Superior temporal gyrus (tissue), 1 donor: Measurements from ENCODE around the gene FGGY.
"Not testable (repeated sequence)": the region's sequence is repeated elsewhere in the genome, so short reads cannot be mapped to it uniquely, and the experiment has no call there.

ENCODE experiments used
- DNase-seq: peaks from one replicate; pipeline ENCODE4 v3.0.0-alpha.2; 2016; ENCODE audit errors: extremely low spot score

FGGY gene

GRCh38 chr1:59733443-59734141 lies 436.7 kb downstream of the FGGY start:
- DNase-seq, result no peak

- DNase-seq, result not testable (repeated sequence)
These were observed 439.0 kb downstream of the FGGY start for GRCh38 chr1:59735927-59736326.

GRCh38 chr1:59736744-59737143 lies 439.9 kb downstream of the FGGY start:
- no peak for DNase-seq

GRCh38 chr1:59737638-59738037 lies 440.7 kb downstream of the FGGY start:
- DNase-seq, result no peak

- DNase-seq, result no peak
These were observed 441.3 kb downstream of the FGGY start for GRCh38 chr1:59738152-59738551.

- no peak for DNase-seq
These were observed 441.7 kb downstream of the FGGY start for GRCh38 chr1:59738591-59739015.

GRCh38 chr1:59739111-59739510 lies 442.2 kb downstream of the FGGY start:
- no peak for DNase-seq

- DNase-seq, result no peak
These were observed 445.6 kb downstream of the FGGY start for GRCh38 chr1:59742526-59742925.

GRCh38 chr1:59743324-59744091 lies 446.6 kb downstream of the FGGY start:
- no peak for DNase-seq

- DNase-seq, result no peak
These were observed 450.6 kb downstream of the FGGY start for GRCh38 chr1:59747420-59748024.

GRCh38 chr1:59748123-59748522 lies 451.2 kb downstream of the FGGY start:
- no peak for DNase-seq

GRCh38 chr1:59750328-59751003 lies 453.6 kb downstream of the FGGY start:
- DNase-seq, result no peak

- no peak for DNase-seq
These were observed 454.1 kb downstream of the FGGY start for GRCh38 chr1:59751004-59751395.

- no peak for DNase-seq
These were observed 454.9 kb downstream of the FGGY start for GRCh38 chr1:59751801-59752200.

- DNase-seq, result peak; percentile 79
These were observed 455.9 kb downstream of the FGGY start for GRCh38 chr1:59752556-59753414.

- no peak for DNase-seq
These were observed 458.3 kb downstream of the FGGY start for GRCh38 chr1:59755069-59755685.

GRCh38 chr1:59757197-59757747 lies 460.4 kb downstream of the FGGY start:
- no peak for DNase-seq

GRCh38 chr1:59759156-59759925 lies 462.4 kb downstream of the FGGY start:
- peak; percentile 93 for DNase-seq

GRCh38 chr1:59761443-59761842 lies 464.5 kb downstream of the FGGY start:
- DNase-seq, result no peak

- DNase-seq, result no peak
These were observed 466.5 kb downstream of the FGGY start for GRCh38 chr1:59763418-59763817.
